GM21717 (cell line): ENCODE results near the gene OLR1.
"Not testable (repeated sequence)": the region's sequence is repeated elsewhere in the genome, so short reads cannot be mapped to it uniquely, and the experiment has no call there.

Experiments used
- ATAC-seq: cut with Tn5 transposase; IDR thresholded peaks from one replicate; pipeline ENCODE4 v1.9.1; 2021; ENCODE audit warnings: mild to moderate bottlenecking, moderate library complexity; ENCODE audit not compliant: unreplicated experiment

The OLR1 gene

DNA sequence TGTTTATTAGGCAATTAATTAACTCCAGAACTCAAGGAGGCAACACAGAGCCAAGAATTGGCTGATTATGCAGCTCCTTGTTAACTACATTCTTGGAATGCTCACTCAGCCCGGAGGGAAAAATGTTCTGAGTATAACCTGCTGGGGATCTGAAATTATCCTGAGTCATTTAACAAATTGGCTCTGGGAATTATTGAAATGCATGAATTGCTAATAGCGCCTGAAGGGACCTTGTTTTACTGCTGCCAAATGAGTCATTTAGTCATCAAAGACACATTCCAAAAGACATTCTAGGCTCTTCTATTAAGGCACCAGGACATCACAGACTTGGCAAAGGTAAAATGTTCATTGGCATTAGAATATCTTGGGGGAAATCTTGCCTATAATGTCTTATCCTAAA is 19.9 kb upstream of the OLR1 start:
- no peak for ATAC-seq

DNA sequence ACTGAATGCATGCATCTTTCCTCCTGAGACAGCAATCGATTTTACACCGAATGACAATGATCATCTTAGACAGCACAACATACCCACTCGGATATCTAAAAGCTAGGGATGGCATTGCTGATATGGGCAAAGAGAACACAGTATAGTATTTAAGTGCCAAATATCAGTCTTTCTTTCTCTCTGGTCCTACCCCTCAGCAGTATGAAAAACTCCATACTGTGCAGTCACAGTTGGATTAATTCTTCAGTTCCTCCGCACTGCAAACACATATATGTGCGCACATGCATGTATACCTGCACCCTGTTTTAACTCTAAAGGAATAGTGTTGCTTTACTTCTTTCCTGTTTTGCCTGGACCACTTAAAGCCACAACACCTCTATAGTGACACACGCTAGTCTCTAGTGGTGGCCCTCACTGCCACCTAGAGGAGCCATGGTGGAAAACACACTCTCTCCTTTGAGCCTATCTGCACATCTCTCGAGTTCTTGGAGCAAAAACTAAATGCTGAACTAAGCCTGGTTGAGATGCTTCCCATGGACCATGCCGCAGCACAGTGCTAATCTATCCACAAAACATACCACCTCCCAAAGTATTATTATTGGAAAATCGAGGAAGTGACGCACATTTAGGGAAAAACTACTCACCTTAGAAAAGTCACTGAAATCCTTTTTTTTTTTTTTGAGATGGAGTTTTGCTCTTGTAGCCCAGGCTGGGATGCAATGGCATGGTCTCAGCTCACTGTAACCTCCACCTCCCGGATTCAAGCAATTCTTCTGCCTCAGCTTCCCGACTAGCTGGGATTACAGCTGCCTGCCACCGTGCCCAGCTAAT is 18.8 kb upstream of the OLR1 start:
- ATAC-seq = peak; percentile 95

DNA sequence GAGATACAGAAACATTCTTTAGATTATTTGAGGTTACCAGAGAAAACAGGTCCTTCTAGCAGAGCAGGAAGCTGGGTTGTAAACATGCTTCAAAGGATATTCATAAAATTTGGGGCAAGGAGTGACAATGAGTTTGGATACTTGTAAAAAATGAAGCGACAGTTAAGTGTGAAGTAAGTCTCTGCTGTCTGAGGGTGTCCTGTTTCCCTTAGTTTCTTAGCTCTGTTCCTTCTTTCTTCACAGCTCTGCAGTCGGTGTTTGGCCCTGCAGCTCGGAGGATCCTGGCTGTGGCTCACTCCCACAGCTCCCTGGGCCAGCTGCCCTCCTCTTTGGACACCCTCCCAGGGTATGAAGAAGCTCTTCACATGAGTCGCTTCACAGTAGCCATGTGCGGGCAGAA is 17.7 kb upstream of the OLR1 start:
- no peak for ATAC-seq

DNA sequence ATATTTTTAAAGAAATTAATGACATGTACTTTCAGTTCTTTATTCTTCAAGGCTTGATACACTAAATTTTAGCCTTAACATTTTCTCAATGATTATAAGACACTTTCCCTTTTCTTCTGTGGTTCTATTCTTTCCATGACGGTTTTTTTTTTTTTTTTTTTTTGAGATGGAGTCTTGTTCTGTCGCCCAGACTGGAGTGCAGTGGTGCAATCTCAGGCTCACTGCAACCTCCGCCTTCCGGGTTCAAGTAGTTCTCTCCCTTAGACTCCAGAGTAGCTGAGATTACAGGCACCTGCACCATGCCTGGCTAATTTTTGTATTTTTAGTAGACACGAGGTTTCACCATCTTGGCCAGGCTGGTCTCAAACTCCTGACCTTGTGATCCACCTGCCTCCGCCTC is 15.0 kb upstream of the OLR1 start:
- ATAC-seq = not testable (repeated sequence)

DNA sequence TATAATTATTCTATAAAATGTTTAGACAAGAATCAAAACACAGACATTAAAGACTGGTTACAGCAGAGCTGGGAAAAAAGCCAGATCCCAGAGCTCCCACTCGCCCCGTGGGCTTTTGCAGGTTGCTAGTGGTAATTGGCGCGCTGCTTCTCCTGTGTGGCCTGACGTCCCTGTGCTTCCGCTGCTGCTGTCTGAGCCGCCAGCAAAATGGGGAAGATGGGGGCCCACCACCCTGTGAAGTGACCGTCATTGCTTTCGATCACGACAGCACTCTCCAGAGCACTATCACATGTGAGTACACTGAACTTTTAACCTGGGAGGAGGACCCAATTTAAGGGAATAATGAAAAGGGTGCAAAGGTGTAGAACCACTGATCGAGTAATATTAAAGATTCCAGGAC is 14.4 kb upstream of the OLR1 start:
- no peak for ATAC-seq

DNA sequence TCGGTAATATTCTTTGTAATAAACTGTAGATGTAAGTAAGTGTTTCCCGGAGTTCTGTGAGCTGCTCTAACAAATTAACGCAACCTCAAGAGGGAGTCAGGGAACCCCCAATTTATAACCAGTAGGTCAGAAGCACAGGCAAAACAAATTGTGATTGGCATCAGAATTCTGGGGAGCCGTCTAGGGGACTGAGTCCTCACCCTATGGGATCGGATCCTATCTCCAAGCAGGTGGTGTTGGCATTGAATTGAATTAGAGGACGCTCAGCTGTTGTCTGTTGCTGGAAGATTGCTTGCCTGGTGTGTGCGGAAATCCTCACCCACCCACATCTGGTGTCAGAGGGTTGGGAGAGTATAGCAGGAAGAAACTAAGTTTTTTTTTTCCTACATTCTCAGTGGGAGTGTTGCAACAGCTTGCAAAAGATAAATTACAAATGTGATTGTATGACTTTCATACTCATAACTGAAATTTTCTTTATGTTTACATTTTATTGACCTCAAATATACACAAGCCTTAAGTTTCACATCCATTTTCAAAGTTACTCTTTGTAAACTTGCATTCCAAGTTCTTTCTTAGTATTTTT is 12.4 kb upstream of the OLR1 start:
- ATAC-seq = no peak

DNA sequence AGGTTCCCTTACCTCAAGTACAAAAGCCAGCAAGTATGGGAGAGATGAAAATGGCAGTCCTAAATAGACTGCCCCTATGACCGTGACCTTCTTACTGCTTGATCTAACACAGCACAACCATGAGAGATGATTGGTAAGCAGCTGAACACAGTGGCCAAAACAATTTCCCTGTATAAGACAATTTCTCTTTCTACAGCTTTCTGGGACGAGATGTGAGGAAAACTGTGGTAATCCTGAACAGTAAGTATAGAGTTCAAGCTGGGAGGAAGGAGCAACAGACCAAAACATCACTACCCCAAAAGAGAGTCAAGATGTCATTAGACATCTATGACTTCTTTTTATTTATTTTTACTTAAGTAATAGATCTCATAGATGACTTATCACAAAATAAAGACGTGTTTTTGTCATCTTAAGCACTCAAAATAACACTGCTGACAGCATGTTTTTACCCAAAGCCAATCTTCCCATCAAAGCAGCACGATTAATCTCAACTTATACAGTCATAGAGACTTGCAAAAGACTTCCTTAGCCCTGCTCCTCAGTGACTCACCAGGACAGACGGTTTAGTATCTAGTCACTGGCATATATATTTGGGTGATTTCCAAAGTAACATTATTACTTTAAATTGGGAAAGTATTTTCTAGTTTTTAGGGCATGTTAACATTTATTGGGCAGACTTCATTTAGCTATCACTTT is 10.6 kb upstream of the OLR1 start:
- ATAC-seq = no peak

DNA sequence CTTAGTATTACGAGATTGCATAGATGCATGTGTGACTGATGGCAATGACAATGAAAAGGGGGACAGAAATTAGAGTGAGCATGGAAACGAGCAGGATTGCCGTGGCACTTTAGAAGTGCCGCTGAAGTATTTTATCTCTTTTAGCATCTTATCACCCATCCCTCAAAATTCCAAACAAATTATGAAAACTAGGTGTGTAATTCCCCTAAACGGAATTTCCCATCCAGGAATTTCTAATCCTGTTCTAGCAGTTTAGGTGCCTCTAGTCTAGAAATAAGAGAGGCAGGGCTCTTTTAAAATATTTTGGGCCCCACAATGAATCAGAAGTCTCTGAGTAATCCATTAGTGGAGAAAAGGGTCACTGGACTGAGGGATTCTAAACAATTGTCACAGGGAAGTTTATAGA is 7.8 kb upstream of the OLR1 start:
- ATAC-seq = no peak

DNA sequence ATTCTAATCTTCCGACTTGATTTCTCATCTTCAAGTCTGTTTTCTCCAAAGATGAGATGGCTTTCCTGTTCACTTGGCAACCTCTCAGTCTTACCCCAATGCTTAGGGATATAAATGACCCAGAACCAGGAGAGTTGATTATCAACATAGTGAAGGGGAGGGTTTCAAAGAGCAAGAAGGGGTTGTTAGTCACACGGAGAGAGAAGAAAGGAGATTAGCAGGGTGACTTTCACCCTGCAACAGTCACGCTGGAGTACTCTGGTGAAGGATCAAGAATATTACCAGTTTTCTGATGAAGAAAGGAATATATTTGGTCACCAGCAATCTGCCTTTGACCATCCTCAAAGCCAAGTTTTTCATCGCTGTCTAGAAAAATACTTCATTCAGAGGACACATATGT is 6.9 kb upstream of the OLR1 start, which contains the start of gene TMEM52B:
Gene TMEM52B, plus strand, starts transcription at position 212 of the 400 bp plus-strand sequence. CDS start 543 bp downstream, outside the sequence.
- ATAC-seq = no peak

DNA sequence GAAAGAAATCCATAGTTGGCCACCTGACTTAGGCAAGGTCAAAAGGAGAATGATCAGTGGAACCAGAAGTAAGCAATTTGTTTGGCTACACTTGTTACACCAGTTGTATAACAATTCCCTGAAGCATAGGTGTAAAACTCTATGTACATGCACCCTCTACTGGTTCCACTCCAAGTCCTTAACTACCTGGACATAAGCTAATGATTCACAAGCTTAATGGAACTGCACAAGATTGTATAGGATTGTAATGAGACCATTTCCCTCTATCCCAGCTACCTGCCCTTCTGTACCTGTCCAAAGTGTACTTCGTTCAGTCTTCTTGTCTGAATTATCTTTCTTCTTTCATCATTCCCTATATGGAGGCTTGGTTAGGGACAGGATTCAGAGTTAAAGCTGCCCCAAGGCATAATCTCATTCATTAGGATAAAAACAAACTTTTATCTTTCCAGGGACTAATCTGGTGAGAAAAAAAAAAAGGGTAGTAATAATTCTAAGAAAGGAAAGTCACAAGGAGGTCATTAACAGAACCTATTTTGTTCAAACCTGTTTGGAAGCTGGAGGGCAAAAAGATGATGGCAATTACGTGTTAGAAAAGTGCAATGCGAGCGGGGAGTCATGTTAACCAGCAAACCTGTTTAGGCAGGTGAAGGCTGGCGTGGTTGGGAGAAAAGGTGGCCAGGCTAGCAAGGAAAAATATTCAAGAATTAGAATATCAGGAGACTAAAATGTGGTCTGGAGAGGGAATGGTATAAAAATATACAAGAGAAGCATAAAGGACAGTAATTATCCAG is 4.1 kb upstream of the OLR1 start:
- no peak for ATAC-seq

DNA sequence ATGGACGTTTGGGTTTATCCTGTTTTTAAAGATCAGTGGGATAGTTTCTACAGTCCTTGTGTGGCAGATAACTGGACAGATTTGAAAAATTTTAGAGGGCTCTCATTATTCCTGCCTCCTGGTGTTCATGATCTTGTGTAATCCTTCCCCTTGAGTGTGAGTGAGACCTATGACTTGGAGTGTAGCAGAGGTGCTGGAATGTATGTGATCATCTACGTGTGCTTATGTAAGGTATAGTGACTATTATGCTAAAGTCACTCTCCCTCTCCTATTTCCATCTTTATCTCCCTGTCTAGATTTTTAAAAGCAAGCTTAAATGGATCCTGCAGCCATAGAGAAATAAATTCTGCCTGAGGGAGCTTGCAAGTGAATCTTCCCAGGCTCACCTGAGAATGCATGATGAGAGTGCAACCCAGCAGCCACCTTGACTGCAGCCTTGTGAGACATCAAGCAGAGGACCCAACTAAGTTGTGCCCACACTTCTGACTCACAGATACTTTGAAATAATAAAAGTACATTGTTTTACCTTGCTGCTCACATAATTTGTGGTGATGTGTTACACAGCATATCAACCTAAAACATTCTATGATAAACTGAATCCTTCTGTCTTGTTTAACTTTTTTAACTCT is 3.2 kb upstream of the OLR1 start:
- no peak for ATAC-seq

DNA sequence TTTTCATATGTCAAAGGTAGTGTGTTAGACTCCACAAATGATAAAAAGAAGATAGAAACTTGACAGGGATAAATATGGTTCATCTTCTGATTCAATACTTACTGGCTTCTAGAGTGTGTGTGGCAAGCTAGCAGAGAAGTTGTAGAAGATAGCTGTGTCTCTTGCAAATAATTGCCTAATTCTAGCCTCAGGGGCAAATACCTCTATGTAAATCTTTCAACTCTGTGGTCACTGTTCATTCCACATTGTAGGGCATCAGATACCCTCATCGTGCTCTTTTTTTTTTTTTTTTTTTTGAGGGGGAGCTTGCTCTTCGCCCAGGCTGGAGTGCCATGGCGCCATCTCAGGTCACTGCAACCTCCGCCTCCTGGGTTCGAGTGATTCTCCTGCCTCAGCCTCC is 1.7 kb downstream of the OLR1 start:
- ATAC-seq = no peak

DNA sequence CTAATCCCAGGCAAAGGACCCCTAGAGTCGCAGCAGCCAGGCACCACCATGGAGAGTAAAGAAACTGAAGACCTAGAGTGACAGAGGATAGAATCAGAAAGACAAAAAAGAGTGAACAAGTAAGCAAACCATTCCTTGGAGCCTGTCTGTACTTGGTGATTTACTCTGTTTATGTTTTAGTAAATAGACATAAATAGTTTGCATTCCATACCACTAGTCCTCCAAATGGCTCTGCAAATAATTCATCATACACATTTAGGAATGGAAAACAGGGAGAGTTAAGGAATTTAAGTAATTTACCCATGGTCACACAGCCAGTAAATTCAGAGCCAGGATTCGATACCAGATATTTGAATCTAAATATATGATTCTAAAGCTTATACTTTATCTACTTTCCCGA is 2.8 kb downstream of the OLR1 start:
- no peak for ATAC-seq

DNA sequence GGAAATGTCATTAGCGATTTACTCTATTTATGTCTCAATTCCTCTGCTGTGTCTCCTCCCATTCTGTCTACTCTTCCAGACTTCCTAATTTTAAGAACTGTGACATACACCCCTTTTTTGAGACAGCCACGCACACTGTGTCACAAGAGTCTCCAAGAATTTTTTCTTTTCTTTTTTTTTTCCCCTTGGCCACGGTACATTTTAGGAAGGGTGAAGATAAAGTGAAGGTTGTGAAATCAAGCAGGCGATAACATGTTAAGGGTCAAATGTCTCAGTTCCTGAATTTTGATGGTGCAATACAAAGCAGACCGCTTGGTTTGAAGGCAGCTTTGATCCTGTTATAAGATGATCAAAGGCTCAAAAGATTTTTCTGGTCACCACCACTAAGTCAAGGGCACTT is 4.3 kb downstream of the OLR1 start:
- ATAC-seq = no peak

DNA sequence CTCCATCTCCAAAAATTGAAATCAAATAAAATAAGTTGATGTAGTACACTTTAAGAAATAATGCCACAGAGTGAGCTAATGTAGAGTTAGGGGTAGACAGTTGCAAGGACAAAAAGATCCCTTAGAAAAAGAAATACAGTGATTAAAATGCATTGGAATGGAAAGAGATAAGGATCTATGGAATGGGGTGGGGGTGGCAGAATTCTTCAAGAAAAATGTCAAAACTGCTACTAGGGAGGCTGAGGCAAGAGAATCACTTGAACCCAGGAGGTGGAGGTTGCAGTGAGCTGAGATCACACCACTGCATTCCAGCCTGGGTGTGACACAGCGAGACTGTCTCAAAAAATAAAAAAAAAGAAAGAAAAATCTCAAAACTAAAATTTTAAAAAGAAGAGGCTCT is 6.5 kb downstream of the OLR1 start:
- ATAC-seq = no peak

DNA sequence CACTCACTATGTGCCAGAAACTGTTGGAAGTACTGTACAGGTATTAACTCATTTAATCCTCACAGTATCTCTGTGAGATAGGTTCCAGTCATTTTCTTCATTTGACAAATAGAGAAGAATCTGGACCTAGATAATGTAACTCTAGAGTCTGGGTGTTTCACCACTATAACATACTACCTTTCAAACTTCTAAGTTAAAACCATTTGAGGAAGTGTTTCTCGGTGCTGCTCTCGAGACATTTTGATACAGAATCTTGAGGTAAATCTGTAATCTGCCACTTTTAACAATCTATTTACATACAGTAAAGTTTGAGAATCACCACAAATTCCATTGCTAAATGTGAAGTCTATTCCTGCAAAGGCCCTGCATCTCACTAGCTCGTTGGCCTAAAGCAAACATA is 8.8 kb downstream of the OLR1 start:
- ATAC-seq = no peak

DNA sequence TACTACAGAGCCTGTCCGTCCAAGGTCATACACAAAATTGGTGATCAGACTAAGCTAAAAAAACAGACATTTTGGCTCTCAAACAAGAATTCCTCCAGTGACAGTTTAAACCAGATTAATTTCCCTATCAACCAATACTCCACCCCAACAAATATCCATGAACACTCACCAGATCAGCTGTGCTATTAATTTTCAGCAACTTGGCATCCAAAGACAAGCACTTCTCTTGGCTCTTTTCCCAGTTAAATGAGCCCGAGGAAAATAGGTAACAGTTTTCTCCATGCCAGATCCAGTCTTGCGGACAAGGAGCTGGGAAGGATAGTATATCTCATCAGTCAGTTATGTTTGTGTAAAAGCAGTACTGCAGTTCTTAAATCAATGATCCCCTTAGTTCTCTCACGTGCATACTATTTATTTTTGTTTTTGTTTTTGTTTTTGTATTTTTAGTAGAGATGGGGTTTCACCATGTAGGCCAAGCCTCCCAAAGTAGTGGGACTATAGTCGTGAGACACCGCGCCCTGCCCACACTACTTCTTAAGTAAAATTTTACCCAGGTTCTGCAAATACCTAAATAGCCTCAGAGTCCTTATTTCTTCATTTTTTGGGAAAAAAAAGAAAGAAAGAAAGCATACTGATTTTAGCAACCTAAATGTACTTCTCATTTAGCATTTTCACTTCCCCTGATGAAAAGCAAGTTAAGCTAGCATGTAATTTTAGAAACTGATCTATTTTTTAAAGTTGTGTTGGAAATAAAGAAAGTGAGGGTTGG is 11.1 kb downstream of the OLR1 start:
- ATAC-seq = no peak

DNA sequence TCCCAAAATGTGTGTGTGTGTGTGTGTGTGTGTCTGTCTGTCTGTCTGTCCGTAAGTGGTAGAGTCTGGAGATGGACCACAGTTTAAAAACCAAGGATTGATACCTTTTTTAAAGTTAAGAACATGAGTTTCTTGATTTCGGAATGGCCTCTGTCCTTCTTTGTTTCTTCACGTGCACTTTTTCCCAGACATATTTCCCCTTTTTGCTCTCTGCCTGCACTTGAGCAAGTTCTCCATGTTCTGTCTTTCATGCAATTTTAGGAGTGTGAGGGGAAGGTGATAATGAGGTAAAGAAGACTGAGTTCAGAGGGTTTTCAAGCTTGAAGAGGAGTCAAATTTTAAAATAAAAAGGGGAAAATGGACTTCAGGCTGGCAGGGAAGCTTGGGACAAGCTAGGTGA is 12.7 kb downstream of the OLR1 start:
- no peak for ATAC-seq

DNA sequence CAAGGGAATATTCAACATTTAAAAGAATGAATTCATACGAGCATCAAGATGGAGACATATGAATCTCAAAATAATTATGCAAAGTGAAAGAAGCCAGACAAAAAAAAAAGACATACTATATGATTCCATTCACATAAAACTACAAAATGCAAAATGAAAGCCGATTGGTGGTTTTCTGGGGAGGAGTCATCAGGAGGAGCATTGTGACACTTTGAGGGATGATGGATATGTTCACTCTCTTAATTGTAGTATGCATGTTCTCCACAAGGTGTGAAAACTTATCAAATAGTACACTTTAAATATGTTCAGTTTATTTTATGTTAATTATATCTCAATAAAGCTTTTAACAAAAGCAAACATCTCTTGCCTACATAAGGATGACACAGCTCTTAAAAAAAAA is 13.5 kb downstream of the OLR1 start:
- no peak for ATAC-seq

DNA sequence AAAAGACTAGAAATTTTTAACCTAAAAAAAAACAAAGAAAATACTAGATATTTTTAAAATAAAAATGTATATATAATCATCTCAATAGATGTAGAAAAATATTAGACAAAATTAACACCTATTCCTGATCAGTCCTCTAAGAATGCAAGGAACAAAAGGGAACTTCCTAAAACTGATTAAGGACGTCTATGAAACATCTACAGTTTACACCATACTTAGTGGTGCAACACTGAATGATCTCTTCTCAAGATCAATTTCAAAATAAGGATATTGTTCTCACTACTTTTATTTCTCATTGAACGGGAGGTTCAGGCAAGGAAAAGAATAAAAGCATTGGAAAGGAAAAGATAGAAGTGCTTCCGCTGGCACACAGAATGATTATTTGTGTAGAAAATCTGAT is 16.0 kb downstream of the OLR1 start:
- no peak for ATAC-seq
